ENCODE measurements around the gene SNX3.

Gene SNX3

DNA sequence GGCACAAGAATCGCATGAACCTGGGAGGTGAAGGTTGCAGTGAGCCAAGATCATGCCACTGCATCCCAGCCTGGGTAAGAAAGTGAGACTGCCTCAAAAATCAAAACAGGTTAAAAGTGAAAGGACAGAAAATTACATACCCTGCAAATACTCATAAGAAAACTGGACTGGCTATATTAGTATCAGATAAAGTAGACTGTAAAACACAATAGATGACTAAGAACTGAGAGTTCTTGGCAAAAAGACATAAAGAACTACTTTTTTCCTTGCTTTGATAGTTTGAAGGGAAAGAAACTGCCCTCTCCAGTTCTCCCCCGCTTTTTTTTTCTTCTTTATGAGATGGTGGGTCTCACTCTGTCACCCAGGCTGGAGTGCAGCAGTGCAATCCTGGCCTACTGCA lies 17.0 kb downstream of the SNX3 start:
- peaks cover 35% of the 10 kb centered on the region for H3K36me3 ChIP-seq (ENCODE audit: insufficient read depth, low read length)
- DNase-seq, result no peak
- no peak overlapping the region for H3K9ac ChIP-seq (ENCODE audit: low read depth, low read length)
- no peak overlapping the region for H2AFZ ChIP-seq (ENCODE audit: low read depth, low read length)
- TF ChIP-seq CTCF (IDR thresholded peaks at IDR 0.05; ENCODE audit: borderline replicate concordance, extremely low read depth, low read length, poor library complexity, severe bottlenecking), result no peak
- TF ChIP-seq EZH2 (IDR thresholded peaks at IDR 0.05; ENCODE audit: borderline replicate concordance, low read depth, low read length, severe bottlenecking), result no peak
- H3K27me3 ChIP-seq (ENCODE audit: insufficient read depth, low read length, poor library complexity), result no peaks in the 10 kb centered on the region
- H3K27ac ChIP-seq (ENCODE audit: low read length), result no peak overlapping the region
- peaks cover 95% of the 10 kb centered on the region for H3K79me2 ChIP-seq (ENCODE audit: insufficient read depth, low read length)
- no peaks in the 10 kb centered on the region for H3K4me1 ChIP-seq (ENCODE audit: insufficient read depth, low read length)
- H3K9me3 ChIP-seq (ENCODE audit: insufficient read depth, low read length, severe bottlenecking), result no peaks in the 10 kb centered on the region
- H3K4me3 ChIP-seq (ENCODE audit: low read depth in 1 of 2, low read length in 2 of 2), result no peak overlapping the region
- H4K20me1 ChIP-seq (ENCODE audit: insufficient read depth, low read length), result peaks cover 30% of the 10 kb centered on the region; the same call in 1 of the 2 replicates
- no peak for ATAC-seq (ENCODE audit: insufficient read depth, low read depth)
- no peak overlapping the region for H3K4me2 ChIP-seq (ENCODE audit: insufficient read depth, low read length)

DNA sequence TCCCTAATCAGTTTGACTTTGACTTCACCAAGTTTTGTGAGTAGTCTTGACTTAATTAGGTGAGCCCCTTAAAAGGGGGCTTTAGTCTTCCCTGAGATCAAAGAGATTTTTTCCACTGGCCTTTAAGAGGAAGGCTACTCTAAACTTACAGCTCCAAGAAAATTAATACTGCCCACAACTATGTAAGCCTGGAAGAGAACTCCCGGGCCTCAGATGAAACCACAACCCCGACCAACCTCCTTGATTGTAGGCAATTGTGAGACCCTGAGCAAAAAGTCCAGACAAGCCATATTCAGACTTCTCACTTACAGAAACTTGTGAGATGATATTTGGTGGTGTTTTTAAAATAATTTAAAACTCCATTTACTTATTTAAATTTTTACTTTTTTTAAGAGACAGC lies 18.1 kb downstream of the SNX3 start:
- Histone ChIP-seq H2AFZ (ENCODE audit: low read depth, low read length) (no peak overlapping the region), H3K9ac (ENCODE audit: low read depth, low read length) (no peak overlapping the region), H3K79me2 (ENCODE audit: insufficient read depth, low read length) (peaks cover 95% of the 10 kb centered on the region), H3K27me3 (ENCODE audit: insufficient read depth, low read length, poor library complexity) (no peaks in the 10 kb centered on the region), H3K9me3 (ENCODE audit: insufficient read depth, low read length, severe bottlenecking) (no peaks in the 10 kb centered on the region), H3K4me2 (ENCODE audit: insufficient read depth, low read length) (no peak overlapping the region), H4K20me1 (ENCODE audit: insufficient read depth, low read length) (peaks cover 33% of the 10 kb centered on the region; the same call in 1 of the 2 replicates), H3K27ac (ENCODE audit: low read length) (no peak overlapping the region), H3K36me3 (ENCODE audit: insufficient read depth, low read length) (peaks cover 43% of the 10 kb centered on the region), H3K4me3 (ENCODE audit: low read depth in 1 of 2, low read length in 2 of 2) (no peak overlapping the region), H3K4me1 (ENCODE audit: insufficient read depth, low read length) (no peaks in the 10 kb centered on the region)
- no peak for ATAC-seq (ENCODE audit: insufficient read depth, low read depth)
- DNase-seq, result no peak
- TF ChIP-seq EZH2 (IDR thresholded peaks at IDR 0.05; ENCODE audit: borderline replicate concordance, low read depth, low read length, severe bottlenecking) (no peak), CTCF (IDR thresholded peaks at IDR 0.05; ENCODE audit: borderline replicate concordance, extremely low read depth, low read length, poor library complexity, severe bottlenecking) (no peak)

DNA sequence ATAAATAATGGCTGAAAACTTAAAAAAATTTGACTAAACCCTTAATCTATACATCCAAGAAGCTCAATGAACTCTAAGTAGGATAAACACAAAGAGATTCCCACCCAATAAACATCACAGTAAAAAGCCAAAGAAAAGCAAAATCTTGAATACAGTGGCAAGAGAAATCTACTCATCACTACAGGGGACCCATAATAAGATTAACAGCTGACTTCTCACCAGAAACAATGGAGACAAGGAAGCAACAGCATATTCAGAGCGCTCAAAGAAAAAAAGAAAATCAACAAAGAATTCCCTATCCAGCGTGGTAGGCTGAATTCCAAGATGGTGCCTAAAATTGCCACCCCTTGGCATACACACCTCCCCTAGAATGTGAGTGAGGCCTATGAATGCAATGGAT lies 18.6 kb downstream of the SNX3 start:
- ATAC-seq (ENCODE audit: insufficient read depth, low read depth), result no peak
- H3K4me2 ChIP-seq (ENCODE audit: insufficient read depth, low read length), result no peak overlapping the region
- H3K27me3 ChIP-seq (ENCODE audit: insufficient read depth, low read length, poor library complexity), result no peaks in the 10 kb centered on the region
- H3K79me2 ChIP-seq (ENCODE audit: insufficient read depth, low read length), result peaks cover 95% of the 10 kb centered on the region
- no peak for DNase-seq
- no peaks in the 10 kb centered on the region for H3K9me3 ChIP-seq (ENCODE audit: insufficient read depth, low read length, severe bottlenecking)
- no peak overlapping the region for H2AFZ ChIP-seq (ENCODE audit: low read depth, low read length)
- no peak overlapping the region for H3K4me3 ChIP-seq (ENCODE audit: low read depth in 1 of 2, low read length in 2 of 2)
- TF ChIP-seq EZH2 (IDR thresholded peaks at IDR 0.05; ENCODE audit: borderline replicate concordance, low read depth, low read length, severe bottlenecking) (no peak), CTCF (IDR thresholded peaks at IDR 0.05; ENCODE audit: borderline replicate concordance, extremely low read depth, low read length, poor library complexity, severe bottlenecking) (no peak)
- no peak overlapping the region for H3K27ac ChIP-seq (ENCODE audit: low read length)
- no peaks in the 10 kb centered on the region for H3K4me1 ChIP-seq (ENCODE audit: insufficient read depth, low read length)
- no peak overlapping the region for H3K9ac ChIP-seq (ENCODE audit: low read depth, low read length)
- H4K20me1 ChIP-seq (ENCODE audit: insufficient read depth, low read length), result peaks cover 35% of the 10 kb centered on the region; the same call in 1 of the 2 replicates
- H3K36me3 ChIP-seq (ENCODE audit: insufficient read depth, low read length), result peaks cover 47% of the 10 kb centered on the region

DNA sequence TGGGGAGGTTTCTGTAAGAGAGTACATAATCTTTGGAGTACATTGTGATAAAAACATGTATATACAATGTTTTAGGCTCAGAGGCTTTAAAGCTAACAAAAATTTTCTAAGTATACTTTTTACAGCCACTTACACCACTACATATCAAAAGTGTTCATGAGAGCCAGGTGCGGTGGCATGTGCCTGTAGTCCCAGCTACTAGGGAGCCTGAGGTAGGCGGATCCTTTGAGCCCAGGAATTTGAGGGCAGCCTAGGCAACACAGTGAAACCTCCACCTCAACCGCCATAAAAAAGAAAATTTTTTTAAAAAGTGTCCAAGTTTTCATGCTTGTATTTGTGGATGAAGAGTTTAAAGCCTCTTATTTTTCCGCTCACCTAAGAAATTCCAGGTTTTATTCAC lies 22.5 kb downstream of the SNX3 start:
- H3K79me2 ChIP-seq (ENCODE audit: insufficient read depth, low read length), result peaks cover 91% of the 10 kb centered on the region
- no peak for ATAC-seq (ENCODE audit: insufficient read depth, low read depth)
- peaks cover 42% of the 10 kb centered on the region for H3K36me3 ChIP-seq (ENCODE audit: insufficient read depth, low read length)
- no peak overlapping the region for H2AFZ ChIP-seq (ENCODE audit: low read depth, low read length)
- no peak overlapping the region for H3K9ac ChIP-seq (ENCODE audit: low read depth, low read length)
- H3K27ac ChIP-seq (ENCODE audit: low read length), result no peak overlapping the region
- H3K4me2 ChIP-seq (ENCODE audit: insufficient read depth, low read length), result no peak overlapping the region
- no peak overlapping the region for H3K4me3 ChIP-seq (ENCODE audit: low read depth in 1 of 2, low read length in 2 of 2)
- H3K4me1 ChIP-seq (ENCODE audit: insufficient read depth, low read length), result no peaks in the 10 kb centered on the region
- no peak for DNase-seq
- no peaks in the 10 kb centered on the region for H3K9me3 ChIP-seq (ENCODE audit: insufficient read depth, low read length, severe bottlenecking)
- H3K27me3 ChIP-seq (ENCODE audit: insufficient read depth, low read length, poor library complexity), result no peaks in the 10 kb centered on the region
- H4K20me1 ChIP-seq (ENCODE audit: insufficient read depth, low read length), result peaks cover 20% of the 10 kb centered on the region; the same call in 1 of the 2 replicates
- TF ChIP-seq CTCF (IDR thresholded peaks at IDR 0.05; ENCODE audit: borderline replicate concordance, extremely low read depth, low read length, poor library complexity, severe bottlenecking), result no peak

Data from DND-41 (cell line).